Activated gamma-delta T cell treated with Interleukin-2 at 50 U/mL for 16 hours (primary cell): ENCODE measurements around the gene NOTCH3.
A peak's percentile ranks its signal among the peaks of the same experiment; 100 is the strongest.

Experiments
- DNase-seq: peaks from one replicate; pipeline ENCODE4 v3.0.0-alpha.2; 2020

Gene NOTCH3

GRCh38 chr19:15159251-15159650 is 41.5 kb downstream of the NOTCH3 start:
- no peak for DNase-seq

DNA sequence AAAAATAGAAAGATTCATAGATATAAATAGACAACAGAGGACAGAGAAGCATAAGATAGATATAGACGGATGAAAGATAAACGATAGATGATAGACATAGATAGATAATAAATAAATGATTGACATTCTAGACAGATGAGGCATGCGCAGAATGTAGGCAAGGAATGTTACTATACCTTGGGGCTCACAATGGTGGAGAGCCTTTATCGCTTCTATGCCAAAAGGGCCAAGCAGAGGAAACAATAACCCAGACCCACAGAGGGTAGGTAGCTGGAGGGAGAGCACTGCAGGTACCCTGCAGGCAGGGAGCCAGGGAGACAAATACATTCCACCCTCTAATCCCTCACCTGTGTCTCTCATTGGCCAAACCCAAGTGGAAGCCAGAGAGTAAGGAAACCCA is 44.4 kb downstream of the NOTCH3 start:
- DNase-seq, result no peak

DNA sequence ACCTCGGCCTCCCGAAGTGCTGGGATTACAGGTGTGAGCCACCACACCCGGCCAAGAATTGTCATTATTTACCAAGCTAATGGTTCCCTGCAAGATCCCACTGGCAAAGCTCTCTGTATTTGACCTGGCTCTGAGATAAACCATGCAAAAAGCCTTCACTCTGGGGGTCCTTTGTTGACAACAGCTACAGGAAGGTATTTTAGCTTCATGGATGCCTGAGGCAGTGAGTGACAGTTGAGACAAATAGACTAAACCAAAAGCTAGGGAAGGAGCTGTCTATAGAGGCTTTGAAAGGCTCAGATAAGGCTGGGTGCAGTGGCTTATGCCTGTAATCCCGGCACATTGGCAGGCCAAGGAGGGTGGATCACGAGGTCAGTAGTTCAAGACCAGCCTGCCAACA is 45.5 kb downstream of the NOTCH3 start:
- no peak for DNase-seq

DNA sequence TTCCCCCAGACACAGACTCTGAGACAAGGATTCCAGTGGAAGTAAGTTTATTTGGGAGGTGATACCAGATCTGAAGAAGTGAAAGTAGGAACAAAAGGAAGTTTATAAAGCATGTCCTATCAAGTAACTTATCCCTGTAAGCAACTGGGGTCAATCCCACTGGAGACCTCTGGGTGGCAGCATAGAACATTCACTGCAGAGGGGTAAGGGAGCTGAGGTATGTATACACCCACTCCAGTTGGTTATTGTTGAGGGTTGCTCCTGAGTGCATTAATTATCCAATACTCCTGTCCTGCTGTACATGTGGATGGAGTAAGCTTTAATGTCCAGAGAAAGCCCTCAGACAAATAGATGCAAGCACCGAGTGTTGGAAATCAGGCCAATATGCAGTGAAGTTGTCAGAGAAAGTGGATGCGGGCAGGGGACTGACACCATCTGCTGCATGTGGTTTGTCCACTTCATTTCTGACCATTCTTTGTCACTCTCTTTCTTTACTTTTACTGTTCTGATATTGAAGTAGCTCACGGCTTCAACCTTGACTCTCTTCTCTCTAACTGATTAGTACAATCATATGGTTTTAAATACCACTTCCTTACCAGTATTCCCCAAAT is 46.7 kb downstream of the NOTCH3 start:
- DNase-seq, result peak; percentile 31

DNA sequence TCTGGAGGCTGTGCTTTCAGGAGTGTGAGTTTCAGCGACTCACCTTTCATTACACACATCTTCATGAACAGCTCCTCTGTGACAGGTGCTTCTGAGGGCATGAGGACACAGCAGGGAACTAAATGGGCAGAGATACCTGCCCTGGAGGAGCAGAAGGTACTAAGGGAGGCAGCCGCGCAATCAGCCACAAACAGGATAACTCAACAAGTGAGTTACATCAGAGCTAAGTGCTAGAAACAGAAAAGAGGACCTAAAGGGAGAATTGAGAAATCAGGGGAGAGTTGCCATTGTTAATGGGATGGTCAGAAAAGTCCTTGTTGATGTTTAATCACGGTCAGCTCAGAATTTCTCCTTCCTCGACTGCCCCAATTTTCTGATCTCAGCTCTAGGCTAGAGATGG is 51.1 kb downstream of the NOTCH3 start:
- DNase-seq, result no peak

GRCh38 chr19:15147090-15147489 is 53.7 kb downstream of the NOTCH3 start:
- DNase-seq, result no peak

DNA sequence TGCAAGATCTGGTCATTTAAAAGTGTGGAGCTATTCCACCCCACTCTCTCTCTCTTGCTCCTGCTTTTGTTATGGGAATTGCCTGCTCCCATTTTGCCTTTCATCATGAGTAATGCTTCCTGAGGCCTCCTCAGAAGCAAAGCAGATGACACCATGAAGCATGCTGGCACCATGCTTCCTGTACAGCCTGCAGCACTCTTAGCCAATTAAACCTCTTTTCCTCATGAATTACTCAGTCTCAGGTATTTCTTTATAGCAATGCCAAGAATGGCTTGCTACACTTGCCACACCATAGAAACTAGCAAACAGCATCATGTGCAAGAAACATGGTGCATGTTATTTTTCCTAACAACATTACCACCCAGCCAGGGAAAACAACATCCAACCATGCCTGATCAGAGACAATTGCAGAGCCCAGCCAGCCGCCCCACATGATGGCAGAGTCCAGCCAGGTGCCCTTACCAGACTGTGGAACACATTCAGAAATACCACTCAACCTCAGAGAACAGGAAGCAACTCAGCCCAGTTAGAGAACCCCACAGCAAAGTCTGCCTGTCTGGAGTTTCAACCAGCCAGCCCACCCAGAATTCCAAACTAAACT is 56.6 kb downstream of the NOTCH3 start:
- DNase-seq, result no peak

- no peak for DNase-seq
These were observed 58.5 kb downstream of the NOTCH3 start for GRCh38 chr19:15142313-15142712.

GRCh38 chr19:15141143-15141542 is 59.7 kb downstream of the NOTCH3 start:
- DNase-seq, result no peak

DNA sequence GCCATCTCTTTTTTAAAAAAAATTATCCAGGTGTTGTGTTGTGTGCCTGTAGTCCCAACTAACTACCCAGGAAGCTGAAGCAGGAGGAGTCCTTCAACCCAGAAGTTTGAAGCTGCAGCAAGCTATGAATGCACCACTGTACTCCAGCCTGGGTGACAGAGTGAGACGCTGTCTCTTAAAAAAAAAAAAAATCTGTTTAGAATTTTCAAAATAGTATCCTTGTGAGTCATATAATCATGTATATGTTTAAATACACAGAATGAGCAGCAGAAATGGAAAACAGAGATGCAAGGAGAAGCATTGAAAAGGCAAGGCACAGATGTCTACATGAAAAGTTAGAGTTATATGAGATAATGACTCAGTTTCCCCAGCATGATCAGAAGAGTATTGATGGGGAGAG is 62.4 kb downstream of the NOTCH3 start:
- DNase-seq, result no peak

- DNase-seq, result no peak
These were observed 63.0 kb downstream of the NOTCH3 start for GRCh38 chr19:15137777-15138176.

- no peak for DNase-seq
These were observed 64.4 kb downstream of the NOTCH3 start for GRCh38 chr19:15136234-15136954.

- DNase-seq, result no peak
These were observed 70.8 kb downstream of the NOTCH3 start for GRCh38 chr19:15129856-15130585.

GRCh38 chr19:15128162-15128770 is 72.5 kb downstream of the NOTCH3 start:
- DNase-seq, result no peak

DNA sequence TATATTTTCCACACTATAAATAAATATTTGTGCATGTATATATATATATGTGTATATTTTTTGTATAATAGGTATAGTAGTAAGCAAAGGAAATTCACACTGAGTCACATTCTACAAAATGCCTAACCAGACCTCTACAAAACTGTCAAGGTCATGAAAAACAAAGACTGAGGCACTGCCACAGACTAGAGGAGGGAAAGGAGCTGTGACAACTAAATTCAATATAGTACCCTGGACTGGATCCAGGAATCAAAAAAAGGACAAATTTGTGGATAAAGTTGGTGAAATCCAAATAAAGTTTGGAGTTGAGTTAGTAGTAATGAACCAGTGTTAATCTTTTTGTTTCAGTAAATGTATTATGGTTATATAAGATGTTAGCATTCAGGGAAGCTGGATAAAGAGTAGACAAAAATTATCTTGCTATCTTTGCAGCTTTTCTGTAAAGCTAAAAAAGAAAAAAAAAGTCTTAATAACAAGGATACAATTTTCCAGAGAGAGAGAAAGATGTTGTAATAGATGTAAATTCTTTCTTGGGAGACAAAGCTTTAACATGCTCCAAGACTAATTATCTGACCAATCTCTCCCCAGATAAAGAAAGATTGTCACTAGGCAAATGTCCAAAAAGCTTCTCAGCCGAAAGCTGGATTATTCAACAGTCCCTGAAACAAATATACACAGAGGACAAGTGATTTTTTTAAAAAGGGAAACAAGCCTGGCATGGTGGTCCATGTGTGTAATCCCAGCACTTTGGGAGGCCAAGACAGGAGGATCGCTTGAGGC is 74.5 kb downstream of the NOTCH3 start:
- DNase-seq, result no peak

DNA sequence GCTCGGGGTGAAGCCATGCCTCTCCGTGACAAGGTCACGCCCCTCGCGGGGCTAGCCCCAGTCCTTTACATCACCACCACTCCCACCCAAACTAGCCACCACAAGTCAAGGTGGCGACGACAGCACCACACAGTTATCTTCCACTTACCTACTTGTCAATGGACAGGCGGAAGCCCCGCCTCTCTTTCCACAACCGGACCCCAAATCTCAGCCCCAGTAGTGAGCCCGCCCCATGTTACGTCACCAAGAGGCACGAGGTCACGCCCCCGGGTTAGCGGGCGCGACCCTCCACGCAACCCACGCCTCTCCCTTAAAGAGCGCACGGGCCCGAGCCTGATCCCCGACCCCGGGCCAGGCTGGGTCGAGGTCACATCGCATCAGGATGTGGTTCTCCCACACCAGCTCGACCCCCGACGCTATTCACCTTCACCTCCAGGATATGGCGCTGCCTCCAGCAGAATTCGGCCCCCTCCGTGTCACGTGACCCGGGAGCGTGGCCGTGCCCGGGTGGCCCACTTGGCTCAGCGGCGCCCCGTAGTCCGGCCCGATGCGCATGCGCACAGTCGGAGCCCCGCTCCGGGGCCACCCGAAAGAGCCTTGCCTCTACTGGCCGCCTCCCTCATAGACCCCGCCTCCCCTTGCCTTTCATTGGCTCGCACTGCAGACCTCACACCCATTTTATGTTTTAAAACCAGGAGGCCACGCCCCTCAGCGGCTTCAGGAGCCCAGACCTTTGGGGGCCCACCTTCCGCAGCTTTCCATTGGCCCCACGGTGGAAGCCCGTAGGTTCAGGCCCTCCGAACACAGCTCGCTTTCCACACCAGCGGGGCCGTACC is 75.3 kb downstream of the NOTCH3 start:
- DNase-seq, result peak; percentile 97

DNA sequence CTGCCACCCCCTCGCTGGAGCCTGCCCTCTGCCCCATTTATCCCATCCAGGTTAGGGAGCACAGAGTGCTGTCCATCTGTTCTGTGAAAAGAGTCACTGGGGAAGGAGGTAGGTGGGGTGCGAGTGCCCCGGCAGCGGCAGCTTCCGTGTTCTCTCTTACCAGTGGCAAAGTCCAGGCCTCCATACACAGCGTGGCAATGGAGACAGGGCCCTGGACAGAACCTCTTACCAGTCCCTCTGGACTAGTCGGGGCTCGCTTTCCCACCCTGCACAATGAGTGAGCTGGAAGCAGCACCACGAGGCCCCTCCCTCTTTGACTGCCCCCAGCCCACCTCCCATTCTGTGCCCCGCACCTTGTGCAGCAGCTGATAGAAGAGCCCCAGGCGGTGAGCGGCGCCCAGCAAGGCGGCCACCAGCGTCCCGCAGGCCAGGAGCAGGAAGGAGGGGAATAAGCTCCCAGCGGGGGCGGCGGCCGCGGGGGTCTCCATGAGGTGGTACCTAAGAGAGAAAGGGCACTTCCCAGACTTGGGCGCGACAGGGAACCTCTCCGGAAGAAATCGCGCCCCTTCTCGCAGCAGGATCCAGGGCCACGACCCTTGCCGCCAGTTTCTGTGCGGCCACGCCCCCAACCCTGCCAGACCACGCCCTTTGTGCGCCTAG is 76.1 kb downstream of the NOTCH3 start:
- no peak for DNase-seq

DNA sequence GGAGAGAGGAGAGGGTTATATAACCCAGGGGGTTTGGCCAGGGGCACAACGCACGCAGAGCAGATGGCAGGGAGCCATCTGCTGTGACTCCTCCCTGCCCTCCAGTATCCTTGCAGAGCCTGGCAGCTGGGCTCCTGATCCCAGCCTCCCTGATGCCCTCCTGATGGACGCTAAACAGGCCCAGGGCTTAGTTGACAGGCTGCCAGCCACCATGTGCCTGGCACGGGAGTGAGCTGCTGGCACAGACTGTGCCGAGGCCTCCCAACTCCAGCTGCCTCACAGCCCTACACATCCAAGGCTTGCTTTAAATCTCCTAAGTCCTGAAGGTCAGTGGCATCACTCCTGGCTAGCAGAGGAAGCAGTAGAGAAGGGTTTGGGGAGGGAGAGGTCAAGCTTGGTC is 76.9 kb downstream of the NOTCH3 start:
- DNase-seq, result no peak

GRCh38 chr19:15123031-15123890 is 77.5 kb downstream of the NOTCH3 start:
- DNase-seq, result no peak
